SU-DHL-6 (cell line): ENCODE measurements around the gene LBH.

ENCODE experiments used
- H2AFZ ChIP-seq: fragments of 200-600 bp; sonication (generic); 2 replicates; pipeline ENCODE4 v1.6.1; 2014; ENCODE audit warnings: low read depth, mild to moderate bottlenecking, moderate library complexity, mixed read lengths, antibody characterized with exemption, low read length; ENCODE audit not compliant: severe bottlenecking
- H3F3A ChIP-seq: fragments of 200-600 bp; shearing (Covaris generic); 2 replicates; pipeline ENCODE4 v1.6.0; 2016; ENCODE audit warnings: antibody characterized with exemption, mild to moderate bottlenecking; ENCODE audit not compliant: insufficient read depth
- H3K27ac ChIP-seq: fragments of 200-600 bp; sonication (generic); 2 replicates; pipeline ENCODE4 v1.5.1; 2016; ENCODE audit warnings: low read depth, mild to moderate bottlenecking, low read length, moderate library complexity, mixed read lengths
- H3K27me3 ChIP-seq: fragments of 200-600 bp; sonication (generic), shearing (Covaris generic); 2 replicates; pipeline ENCODE4 v1.6.0; 2014; ENCODE audit warnings: mild to moderate bottlenecking, low read length
- H3K36me3 ChIP-seq: fragments of 200-600 bp; sonication (generic); 2 replicates; pipeline ENCODE4 v1.6.1; 2014; ENCODE audit warnings: mild to moderate bottlenecking, low read length, mixed read lengths
- H3K4me2 ChIP-seq: fragments of 300-600, 200-600 bp; shearing (Covaris generic), sonication (generic); 2 replicates; pipeline ENCODE4 v1.6.0; 2014; ENCODE audit warnings: low read length, low read depth, mild to moderate bottlenecking; ENCODE audit not compliant: poor library complexity, severe bottlenecking
- H3K4me3 ChIP-seq: fragments of 200-600 bp; sonication (generic); 2 replicates; pipeline ENCODE4 v1.5.1; 2014; ENCODE audit warnings: antibody characterized with exemption, low read length, mild to moderate bottlenecking, mixed read lengths; ENCODE audit not compliant: insufficient read depth, poor library complexity, severe bottlenecking
- H3K79me2 ChIP-seq: fragments of 200-600 bp; sonication (generic); 2 replicates; pipeline ENCODE4 v1.6.1; 2014; ENCODE audit warnings: mild to moderate bottlenecking, low read length, moderate library complexity; ENCODE audit not compliant: insufficient read depth
- H3K9ac ChIP-seq: fragments of 200-600 bp; sonication (generic); 2 replicates; pipeline ENCODE4 v1.7.0; 2014; ENCODE audit warnings: mild to moderate bottlenecking, low read length
- H3K9me2 ChIP-seq: fragments of 200-600 bp; sonication (generic); replicated peaks from 2 replicates; pipeline ENCODE4 v1.6.1; 2014; ENCODE audit warnings: low read length; ENCODE audit not compliant: insufficient read depth
- H3K9me3 ChIP-seq: fragments of 200-600 bp; sonication (generic); 2 replicates; pipeline ENCODE4 v1.6.1; 2014; ENCODE audit warnings: low read length, mixed read lengths; ENCODE audit not compliant: insufficient read depth
- H4K20me1 ChIP-seq: fragments of 200-600 bp; sonication (generic); 2 replicates; pipeline ENCODE4 v1.6.1; 2014; ENCODE audit warnings: low read depth, mild to moderate bottlenecking, antibody characterized with exemption, low read length, moderate library complexity, mixed read lengths
- CTCF ChIP-seq: fragments of 200-600 bp; sonication (generic); IDR thresholded peaks from one replicate; pipeline ENCODE4 v1.5.1; 2017; ENCODE audit warnings: antibody characterized with exemption, mild to moderate bottlenecking, low read length, moderate library complexity; ENCODE audit not compliant: insufficient read depth, poor library complexity, severe bottlenecking
- EZH2phosphoT487 ChIP-seq: fragments of 200-600 bp; sonication (generic), shearing (Covaris generic); conservative IDR thresholded peaks from 2 replicates; pipeline ENCODE4 v1.6.1; 2018; ENCODE audit warnings: mild to moderate bottlenecking, antibody characterized with exemption, low read length, moderate library complexity, mixed read lengths

The LBH gene

GRCh38 chr2:30262716-30263309 is 31.5 kb downstream of the LBH start:
- no peaks in the 10 kb centered on the region for H4K20me1 ChIP-seq
- H3K9me3 ChIP-seq: no peaks in the 10 kb centered on the region
- H3K36me3 ChIP-seq: no peaks in the 10 kb centered on the region
- TF ChIP-seq EZH2phosphoT487 (no peak), CTCF (no peak)
- no peaks in the 10 kb centered on the region for H3K79me2 ChIP-seq
- no peak overlapping the region for H3K9ac ChIP-seq
- no peaks in the 10 kb centered on the region for H3K9me2 ChIP-seq
- no peak overlapping the region for H3K27ac ChIP-seq
- H2AFZ ChIP-seq: no peak overlapping the region
- no peaks in the 10 kb centered on the region for H3K27me3 ChIP-seq
- no peaks in the 10 kb centered on the region for H3F3A ChIP-seq
- no peak overlapping the region for H3K4me2 ChIP-seq
- H3K4me3 ChIP-seq: no peak overlapping the region

GRCh38 chr2:30264274-30264673 is 32.9 kb downstream of the LBH start:
- H3K9me2 ChIP-seq: no peaks in the 10 kb centered on the region
- H3F3A ChIP-seq: no peaks in the 10 kb centered on the region
- H3K36me3 ChIP-seq: no peaks in the 10 kb centered on the region
- no peaks in the 10 kb centered on the region for H4K20me1 ChIP-seq
- H3K9ac ChIP-seq: no peak overlapping the region
- H3K9me3 ChIP-seq: no peaks in the 10 kb centered on the region
- H3K79me2 ChIP-seq: no peaks in the 10 kb centered on the region
- TF ChIP-seq EZH2phosphoT487 (no peak), CTCF (no peak)
- H3K27ac ChIP-seq: no peak overlapping the region
- no peak overlapping the region for H3K4me3 ChIP-seq
- H3K27me3 ChIP-seq: no peaks in the 10 kb centered on the region
- no peak overlapping the region for H2AFZ ChIP-seq
- H3K4me2 ChIP-seq: no peak overlapping the region

GRCh38 chr2:30265052-30266015 is 34.0 kb downstream of the LBH start:
- Histone ChIP-seq H3F3A (no peaks in the 10 kb centered on the region), H3K9me2 (no peaks in the 10 kb centered on the region), H3K4me2 (peak overlapping the region; percentile 36), H3K27me3 (no peaks in the 10 kb centered on the region), H3K9ac (peak overlapping the region; percentile 39), H2AFZ (peak overlapping the region; percentile 87), H4K20me1 (no peaks in the 10 kb centered on the region), H3K27ac (no peak overlapping the region), H3K4me3 (no peak overlapping the region), H3K9me3 (no peaks in the 10 kb centered on the region), H3K79me2 (no peaks in the 10 kb centered on the region), H3K36me3 (no peaks in the 10 kb centered on the region)
- no peak for TF ChIP-seq CTCF
- TF ChIP-seq EZH2phosphoT487: no peak
